PC-3 (cell line): ENCODE measurements around the gene ACAD10. TPM values are rescaled to one million over a fixed set of nuclear protein-coding genes. Genes with fewer than 3 reads are reported as not detected.

Experiments used
- ATAC-seq: fragments of 200-7000 bp; cut with Tn5 transposase; 2 replicates; pipeline ENCODE4 v1.9.1; 2020; ENCODE audit warnings: mild to moderate bottlenecking, moderate library complexity
- BruUV-seq: library from RNA; stranded (reverse); fragments of 400-500 nt; replicated peaks from 2 replicates; lab custom pipeline; 2021; lab: Mats Ljungman, UMichigan
- CTCF ChIA-PET: fragments of 300-600 bp; sonication (Branson Sonifier 250); formaldehyde crosslinking; loops from one replicate; lab custom pipeline; 2022; ENCODE audit warnings: antibody characterized with exemption; lab: Charles Lee
- POLR2A ChIA-PET: fragments of 300-600 bp; sonication (Branson Sonifier 250); formaldehyde crosslinking; loops from one replicate; lab custom pipeline; 2022; ENCODE audit warnings: antibody characterized with exemption; ENCODE audit not compliant: unreplicated experiment; lab: Charles Lee
- DNase-seq: peaks from one replicate; pipeline ENCODE4 v3.0.0-alpha.2; 2015
- H2AFZ ChIP-seq: fragments of 300-600 bp; sonication (generic); 2 replicates; pipeline ENCODE4 v1.6.0; 2016; ENCODE audit warnings: antibody characterized with exemption, low read length
- H3F3A ChIP-seq: fragments of 300-600 bp; sonication (generic); one replicate; pipeline ENCODE4 v1.6.0; 2017; ENCODE audit warnings: antibody characterized with exemption, low read length, control low read depth, mild to moderate bottlenecking; ENCODE audit not compliant: unreplicated experiment
- H3K27ac ChIP-seq: fragments of 300-600 bp; sonication (generic); 2 replicates; pipeline ENCODE4 v1.5.1; 2016; ENCODE audit warnings: mild to moderate bottlenecking, low read length
- H3K27me3 ChIP-seq: fragments of 300-600 bp; sonication (generic); 2 replicates; pipeline ENCODE4 v1.6.1; 2016; ENCODE audit warnings: low read length, mixed read lengths
- H3K36me3 ChIP-seq: fragments of 300-600 bp; sonication (generic); 2 replicates; pipeline ENCODE4 v1.6.1; 2016; ENCODE audit warnings: low read depth, mixed run types, low read length, mixed read lengths
- H3K4me1 ChIP-seq: fragments of 300-600 bp; sonication (generic); 2 replicates; pipeline ENCODE4 v1.5.1; 2016; ENCODE audit warnings: low read length; ENCODE audit not compliant: insufficient read depth
- H3K4me2 ChIP-seq: fragments of 300-600 bp; sonication (generic); 2 replicates; pipeline ENCODE4 v1.6.0; 2016; ENCODE audit warnings: low read length
- H3K4me3 ChIP-seq: fragments of 300-600 bp; sonication (generic); 2 replicates; pipeline ENCODE4 v1.5.1; 2016; ENCODE audit warnings: mild to moderate bottlenecking, low read length, mixed read lengths
- H3K79me2 ChIP-seq: fragments of 300-600 bp; sonication (generic); 2 replicates; pipeline ENCODE4 v1.6.1; 2017; ENCODE audit warnings: low read length, mixed read lengths
- H3K9ac ChIP-seq: fragments of 300-600 bp; sonication (generic); 2 replicates; pipeline ENCODE4 v1.6.0; 2016; ENCODE audit warnings: mild to moderate bottlenecking, low read length
- H3K9me2 ChIP-seq: fragments of 300-600 bp; sonication (generic); replicated peaks from 2 replicates; pipeline ENCODE4 v1.6.1; 2016; ENCODE audit warnings: mixed run types, low read length, mixed read lengths
- H3K9me3 ChIP-seq: fragments of 300-600 bp; sonication (generic); 2 replicates; pipeline ENCODE4 v1.6.1; 2016; ENCODE audit warnings: low read length, mixed read lengths
- H4K20me1 ChIP-seq: fragments of 300-600 bp; sonication (generic); 2 replicates; pipeline ENCODE4 v1.6.1; 2016; ENCODE audit warnings: low read length, mixed read lengths
- EZH2 ChIP-seq: fragments of 300-600 bp; sonication (generic); IDR thresholded peaks from one replicate; pipeline ENCODE4 v1.6.1; 2017; ENCODE audit warnings: antibody characterized with exemption, mild to moderate bottlenecking, low read length; ENCODE audit not compliant: unreplicated experiment
- EZH2phosphoT487 ChIP-seq: fragments of 300-600 bp; sonication (generic); IDR thresholded peaks from 2 replicates; pipeline ENCODE4 v1.6.1; 2018; ENCODE audit warnings: mild to moderate bottlenecking, antibody characterized with exemption, low read length, borderline replicate concordance
- intact Hi-C: fragments of 100-400 bp; cut with micrococcal nuclease; formaldehyde crosslinking; loops from 2 replicates; pipeline ENCODE4 v1.9.0; 2023
- total RNA-seq: library from RNA; depleted of rRNA; stranded (reverse); fragments of >200 nt; gene quantifications from 2 replicates; pipeline ENCODE4 v1.2.3, GENCODE V29; 2014
- TF ChIP-seq, protein P1 (sequence below): fragments of 300-600 bp; sonication (generic); conservative IDR thresholded peaks from 2 replicates; pipeline ENCODE4 v1.5.1; 2017; ENCODE audit warnings: antibody characterized with exemption, low read depth, mild to moderate bottlenecking, low read length

The ACAD10 gene
- total RNA-seq, 1 experiment from 2014 or later, result 27.4 TPM

DNA sequence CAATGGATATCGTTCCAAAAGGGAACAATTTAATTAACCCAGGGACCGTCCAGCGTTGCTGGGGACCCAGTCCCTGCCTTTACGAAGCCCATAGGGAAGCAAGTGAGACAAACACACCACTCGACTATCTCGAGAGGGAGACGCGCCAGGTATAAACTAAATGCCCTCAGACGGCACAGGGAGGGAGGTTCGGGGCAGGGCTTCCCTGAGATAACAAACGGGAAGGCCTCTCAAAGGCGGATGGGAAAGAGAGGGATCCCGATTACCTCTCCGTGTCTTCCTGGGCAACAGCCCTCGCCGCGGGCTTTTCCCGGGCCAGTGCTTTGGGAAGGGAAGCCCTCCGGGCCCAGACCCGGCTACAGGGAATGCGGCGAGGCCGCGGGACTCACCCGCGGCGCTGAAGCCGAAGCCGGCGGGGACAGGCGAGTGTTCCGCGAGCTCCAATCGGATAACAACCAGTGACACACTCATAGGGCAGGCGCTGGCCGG is 487 bp upstream of the ACAD10 start:
- ChIA-PET POLR2A (interaction anchor here (0.6 to 0.7 kb wide), 2 partner anchors 19 to 165 kb away, joined by 4 to 11 read pairs; no protein-coding TSS in a partner anchor), CTCF (interaction anchor here (0.5 to 1.4 kb wide), 3 partner anchors 128 to 233 kb away, joined by 3 to 7 read pairs (median 3); no protein-coding TSS in a partner anchor)
- Histone ChIP-seq H3K9me2 (no peaks in the 10 kb centered on the region), H3K4me1 (peaks cover 16% of the 10 kb centered on the region), H3K27me3 (no peaks in the 10 kb centered on the region), H3K27ac (peak overlapping the region; percentile 6; the same call in 1 of the 2 replicates), H3K9ac (peak overlapping the region; percentile 90), H3K79me2 (peaks cover 51% of the 10 kb centered on the region), H4K20me1 (no peaks in the 10 kb centered on the region), H3K4me2 (peak overlapping the region; percentile 90), H3F3A (no peaks in the 10 kb centered on the region), H3K9me3 (no peaks in the 10 kb centered on the region), H2AFZ (peak overlapping the region; percentile 84), H3K4me3 (peak overlapping the region; percentile 86), H3K36me3 (peaks cover 22% of the 10 kb centered on the region)
- peak; percentile 13 for DNase-seq
- TF ChIP-seq EZH2phosphoT487 (no peak), EZH2 (no peak)
- TF ChIP-seq, protein P1, sequence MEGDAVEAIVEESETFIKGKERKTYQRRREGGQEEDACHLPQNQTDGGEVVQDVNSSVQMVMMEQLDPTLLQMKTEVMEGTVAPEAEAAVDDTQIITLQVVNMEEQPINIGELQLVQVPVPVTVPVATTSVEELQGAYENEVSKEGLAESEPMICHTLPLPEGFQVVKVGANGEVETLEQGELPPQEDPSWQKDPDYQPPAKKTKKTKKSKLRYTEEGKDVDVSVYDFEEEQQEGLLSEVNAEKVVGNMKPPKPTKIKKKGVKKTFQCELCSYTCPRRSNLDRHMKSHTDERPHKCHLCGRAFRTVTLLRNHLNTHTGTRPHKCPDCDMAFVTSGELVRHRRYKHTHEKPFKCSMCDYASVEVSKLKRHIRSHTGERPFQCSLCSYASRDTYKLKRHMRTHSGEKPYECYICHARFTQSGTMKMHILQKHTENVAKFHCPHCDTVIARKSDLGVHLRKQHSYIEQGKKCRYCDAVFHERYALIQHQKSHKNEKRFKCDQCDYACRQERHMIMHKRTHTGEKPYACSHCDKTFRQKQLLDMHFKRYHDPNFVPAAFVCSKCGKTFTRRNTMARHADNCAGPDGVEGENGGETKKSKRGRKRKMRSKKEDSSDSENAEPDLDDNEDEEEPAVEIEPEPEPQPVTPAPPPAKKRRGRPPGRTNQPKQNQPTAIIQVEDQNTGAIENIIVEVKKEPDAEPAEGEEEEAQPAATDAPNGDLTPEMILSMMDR, result no peak
- ATAC-seq, result peak; percentile 39
- BruUV-seq, result no TSS peak
- intact Hi-C loops, result no loop called here

- Histone ChIP-seq H3K79me2 (peaks cover 51% of the 10 kb centered on the region), H3K9me2 (no peaks in the 10 kb centered on the region), H3K4me3 (peak overlapping the region; percentile 86), H3K36me3 (peaks cover 15% of the 10 kb centered on the region), H3K4me1 (peaks cover 16% of the 10 kb centered on the region), H3K27me3 (no peaks in the 10 kb centered on the region), H3K9ac (peak overlapping the region; percentile 90), H3K9me3 (no peaks in the 10 kb centered on the region), H3F3A (no peaks in the 10 kb centered on the region), H2AFZ (peak overlapping the region; percentile 84), H3K4me2 (peak overlapping the region; percentile 90), H4K20me1 (no peaks in the 10 kb centered on the region), H3K27ac (no peak overlapping the region)
- TF ChIP-seq EZH2phosphoT487 (no peak), EZH2 (no peak)
- TF ChIP-seq, protein P1, result no peak
- no peak for DNase-seq
- no peak for ATAC-seq
- intact Hi-C loops, result loop anchor here (1.0 kb wide), 1 partner anchor 127 kb away; no protein-coding TSS in a partner anchor
- BruUV-seq, result no TSS peak
- ChIA-PET CTCF (interaction anchor here (1.4 kb wide), 1 partner anchor 235 kb away, joined by 3 read pairs; no protein-coding TSS in a partner anchor), POLR2A (no interaction called here)
Observed at GRCh38 chr12:111686574-111687105, 787 bp downstream of the ACAD10 start.

GRCh38 chr12:111687255-111687654 is 1.4 kb downstream of the ACAD10 start:
- ATAC-seq, result peak; percentile 25; the same call in 1 of the 2 replicates
- Histone ChIP-seq H3K4me2 (peak overlapping the region; percentile 90), H3K4me3 (peak overlapping the region; percentile 86; the same call in 1 of the 2 replicates), H3K4me1 (peaks cover 16% of the 10 kb centered on the region), H3K36me3 (peaks cover 10% of the 10 kb centered on the region), H3K27ac (no peak overlapping the region), H4K20me1 (no peaks in the 10 kb centered on the region), H3K9ac (no peak overlapping the region), H3K27me3 (no peaks in the 10 kb centered on the region), H3K9me2 (no peaks in the 10 kb centered on the region), H3K9me3 (no peaks in the 10 kb centered on the region), H2AFZ (no peak overlapping the region), H3K79me2 (peaks cover 51% of the 10 kb centered on the region), H3F3A (no peaks in the 10 kb centered on the region)
- POLR2A ChIA-PET, result no interaction called here
- peak; percentile 43 for DNase-seq
- TF ChIP-seq EZH2 (no peak), EZH2phosphoT487 (no peak)
- TF ChIP-seq, protein P1, result peak; percentile 65
- CTCF ChIA-PET, result no interaction called here
- intact Hi-C loops, result loop anchor here (1.0 kb wide), 1 partner anchor 126 kb away; no protein-coding TSS in a partner anchor
- BruUV-seq, result no TSS peak
